Hepatocyte (in vitro differentiated cells): ENCODE measurements around the gene TDRD3. TPM values are rescaled to one million over a fixed set of nuclear protein-coding genes. Genes with fewer than 3 reads are reported as not detected.

Source experiments
- DNase-seq: peaks from one replicate; pipeline ENCODE4 v3.0.0-alpha.2; 2016; ENCODE audit warnings: low spot score
- H2AFZ ChIP-seq: fragments of 200-600 bp; sonication (generic); 2 replicates; pipeline ENCODE4 v1.6.0; 2016; ENCODE audit warnings: antibody characterized with exemption, mild to moderate bottlenecking
- H3K27ac ChIP-seq: fragments of 200-600 bp; sonication (generic); 2 replicates; pipeline ENCODE4 v1.5.1; 2016; ENCODE audit warnings: mild to moderate bottlenecking
- H3K27me3 ChIP-seq: fragments of 200-600 bp; sonication (generic); 2 replicates; pipeline ENCODE4 v1.6.1; 2016
- H3K36me3 ChIP-seq: fragments of 200-600 bp; sonication (generic); replicated peaks from 2 replicates; pipeline ENCODE4 v1.5.1; 2016; ENCODE audit warnings: low read depth; ENCODE audit not compliant: insufficient read depth
- H3K4me1 ChIP-seq: fragments of 200-600 bp; sonication (generic); 2 replicates; pipeline ENCODE4 v1.5.1; 2016; ENCODE audit warnings: mild to moderate bottlenecking, moderate library complexity; ENCODE audit not compliant: insufficient read depth
- H3K4me2 ChIP-seq: fragments of 200-600 bp; sonication (generic); 2 replicates; pipeline ENCODE4 v1.6.0; 2016
- H3K4me3 ChIP-seq: fragments of 200-600 bp; sonication (generic); 2 replicates; pipeline ENCODE4 v1.5.1; 2016; ENCODE audit warnings: mild to moderate bottlenecking
- H3K79me2 ChIP-seq: fragments of 200-600 bp; sonication (generic); 2 replicates; pipeline ENCODE4 v1.6.0; 2017; ENCODE audit warnings: mild to moderate bottlenecking
- H3K9me2 ChIP-seq: fragments of 200-600 bp; sonication (generic); replicated peaks from 2 replicates; pipeline ENCODE4 v1.6.0; 2017; ENCODE audit warnings: mild to moderate bottlenecking; ENCODE audit not compliant: insufficient read depth
- H3K9me3 ChIP-seq: fragments of 200-600 bp; sonication (generic); 2 replicates; pipeline ENCODE4 v1.5.1; 2016; ENCODE audit warnings: low read depth, mild to moderate bottlenecking
- H4K20me1 ChIP-seq: fragments of 200-600 bp; sonication (generic); 2 replicates; pipeline ENCODE4 v1.6.0; 2016; ENCODE audit warnings: mild to moderate bottlenecking; ENCODE audit not compliant: insufficient read depth, poor library complexity, severe bottlenecking
- EZH2 ChIP-seq: fragments of 200-600 bp; sonication (generic); IDR thresholded peaks from 2 replicates; pipeline ENCODE4 v1.6.1; 2016; ENCODE audit warnings: antibody characterized with exemption, mild to moderate bottlenecking, borderline replicate concordance
- EZH2phosphoT487 ChIP-seq: fragments of 200-600 bp; sonication (generic); IDR thresholded peaks from one replicate; pipeline ENCODE4 v1.6.1; 2018; ENCODE audit warnings: antibody characterized with exemption, mild to moderate bottlenecking, low read depth, moderate library complexity; ENCODE audit not compliant: unreplicated experiment, severe bottlenecking
- WGBS: methylation state at CpG from one replicate; pipeline ENCODE4 v1.1.6; 2016; ENCODE audit warnings: low lambda C conversion rate; ENCODE audit errors: missing lambda C conversion rate; 5-methylcytosine and 5-hydroxymethylcytosine counted together
- polyA plus RNA-seq: library from polyadenylated mRNA; unstranded; fragments of >200 nt; fragmentation: Nextera tagmentation; extraction: Ambion mirVana; gene quantifications from 2 replicates; pipeline ENCODE4 v1.2.1, GENCODE V29; 2016
- total RNA-seq: library from RNA; depleted of rRNA; stranded (reverse); fragments of >200 nt; gene quantifications from 2 replicates; pipeline ENCODE4 v1.2.3, GENCODE V29; 2014
- TF ChIP-seq, protein P1 (sequence below): fragments of 200-600 bp; sonication (generic); IDR thresholded peaks from 2 replicates; pipeline ENCODE4 v1.5.1; 2016; ENCODE audit warnings: antibody characterized with exemption, mild to moderate bottlenecking; ENCODE audit not compliant: poor library complexity

Gene TDRD3
- total and polyA plus RNA-seq, 2 experiments from 2014 or later, result 5.3 to 16.8 TPM

DNA sequence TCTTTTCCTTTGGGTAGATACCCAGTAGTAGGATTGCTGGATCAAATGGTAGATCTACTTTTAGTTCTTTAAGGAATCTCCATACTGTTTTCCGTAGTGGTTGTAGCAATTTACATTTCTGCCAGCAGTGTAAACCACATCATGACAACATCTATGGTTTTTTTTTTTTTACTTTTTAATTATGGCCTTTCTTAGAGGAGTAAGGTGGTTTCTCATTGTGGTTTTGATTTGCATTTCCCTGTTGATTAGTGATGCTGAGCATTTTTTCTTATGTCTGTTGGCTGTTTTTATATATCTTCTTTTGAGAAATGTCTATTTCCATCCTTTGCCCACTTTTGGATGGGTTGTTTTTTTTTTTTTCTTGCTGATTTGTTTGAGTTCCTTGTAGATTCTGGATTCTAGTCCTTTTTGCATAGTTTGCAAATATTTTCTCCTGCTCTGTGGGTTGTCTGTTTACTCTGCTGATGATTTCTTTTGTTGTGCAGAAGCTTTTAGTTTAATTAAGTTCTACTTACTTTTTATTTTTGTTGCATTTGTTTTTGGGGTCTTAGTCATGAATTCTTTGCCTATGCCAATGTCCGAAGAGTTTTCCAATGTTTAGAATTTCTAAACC lies 38.8 kb downstream of the TDRD3 start:
- no peak for DNase-seq
- Histone ChIP-seq H3K79me2 (peaks cover 3% of the 10 kb centered on the region), H2AFZ (no peak overlapping the region), H3K9me3 (no peaks in the 10 kb centered on the region), H4K20me1 (no peaks in the 10 kb centered on the region), H3K36me3 (no peaks in the 10 kb centered on the region), H3K27ac (no peak overlapping the region), H3K4me3 (no peak overlapping the region), H3K4me2 (no peak overlapping the region), H3K4me1 (no peaks in the 10 kb centered on the region), H3K9me2 (no peaks in the 10 kb centered on the region), H3K27me3 (no peaks in the 10 kb centered on the region)
- WGBS, result 94% methylated on average over 2 of the region's 2 CpGs
- TF ChIP-seq, protein P1, sequence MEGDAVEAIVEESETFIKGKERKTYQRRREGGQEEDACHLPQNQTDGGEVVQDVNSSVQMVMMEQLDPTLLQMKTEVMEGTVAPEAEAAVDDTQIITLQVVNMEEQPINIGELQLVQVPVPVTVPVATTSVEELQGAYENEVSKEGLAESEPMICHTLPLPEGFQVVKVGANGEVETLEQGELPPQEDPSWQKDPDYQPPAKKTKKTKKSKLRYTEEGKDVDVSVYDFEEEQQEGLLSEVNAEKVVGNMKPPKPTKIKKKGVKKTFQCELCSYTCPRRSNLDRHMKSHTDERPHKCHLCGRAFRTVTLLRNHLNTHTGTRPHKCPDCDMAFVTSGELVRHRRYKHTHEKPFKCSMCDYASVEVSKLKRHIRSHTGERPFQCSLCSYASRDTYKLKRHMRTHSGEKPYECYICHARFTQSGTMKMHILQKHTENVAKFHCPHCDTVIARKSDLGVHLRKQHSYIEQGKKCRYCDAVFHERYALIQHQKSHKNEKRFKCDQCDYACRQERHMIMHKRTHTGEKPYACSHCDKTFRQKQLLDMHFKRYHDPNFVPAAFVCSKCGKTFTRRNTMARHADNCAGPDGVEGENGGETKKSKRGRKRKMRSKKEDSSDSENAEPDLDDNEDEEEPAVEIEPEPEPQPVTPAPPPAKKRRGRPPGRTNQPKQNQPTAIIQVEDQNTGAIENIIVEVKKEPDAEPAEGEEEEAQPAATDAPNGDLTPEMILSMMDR, result no peak
- TF ChIP-seq EZH2, result no peak

DNA sequence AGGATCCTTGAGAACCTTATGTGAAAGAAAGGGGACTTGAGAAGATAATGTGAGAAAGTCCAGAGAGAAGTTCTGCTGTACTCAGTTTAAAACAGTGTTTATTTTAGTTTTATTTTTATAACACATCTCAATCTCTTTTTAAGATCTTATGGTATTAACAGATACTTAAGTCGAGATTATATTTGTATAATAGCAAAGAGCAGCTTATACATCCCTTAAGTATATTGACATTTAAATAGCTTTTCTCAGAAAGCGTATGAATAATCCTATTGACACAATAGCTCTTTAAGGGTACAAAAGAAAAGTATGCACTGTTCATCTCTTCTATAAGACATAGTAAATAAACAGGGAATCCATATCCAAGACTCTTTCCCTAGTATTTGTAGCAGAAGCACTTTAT lies 42.2 kb downstream of the TDRD3 start:
- H3K4me3 ChIP-seq, result no peak overlapping the region
- H3K9me2 ChIP-seq, result no peaks in the 10 kb centered on the region
- H3K4me2 ChIP-seq, result no peak overlapping the region
- H4K20me1 ChIP-seq, result no peaks in the 10 kb centered on the region
- H3K79me2 ChIP-seq, result peaks cover 3% of the 10 kb centered on the region
- no peaks in the 10 kb centered on the region for H3K9me3 ChIP-seq
- TF ChIP-seq, protein P1, result no peak
- TF ChIP-seq EZH2, result no peak
- TF ChIP-seq EZH2phosphoT487, result no peak
- H3K4me1 ChIP-seq, result no peaks in the 10 kb centered on the region
- H2AFZ ChIP-seq, result no peak overlapping the region
- no peak overlapping the region for H3K27ac ChIP-seq
- H3K27me3 ChIP-seq, result no peaks in the 10 kb centered on the region
- no peaks in the 10 kb centered on the region for H3K36me3 ChIP-seq
- 55% methylated on average over 2 of the region's 2 CpGs for WGBS
- no peak for DNase-seq

DNA sequence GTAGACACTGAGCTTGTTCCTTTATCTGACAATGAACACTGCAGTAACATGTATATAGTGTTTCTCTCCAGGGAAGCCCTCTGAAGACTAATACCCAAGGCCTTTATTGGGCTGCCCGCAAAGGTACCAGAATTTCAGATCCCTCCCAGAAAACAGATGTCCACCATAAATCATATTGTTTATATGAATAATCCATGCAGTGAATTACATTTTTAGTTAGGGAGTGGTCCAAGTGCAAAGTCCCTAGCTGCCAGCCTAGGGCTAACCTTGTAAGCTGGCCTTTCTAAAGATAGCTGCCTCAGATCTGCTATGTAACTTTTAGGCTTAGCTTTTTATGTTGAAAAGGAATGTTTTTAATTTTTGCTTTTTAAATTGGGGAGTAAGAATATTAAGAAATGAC lies 44.7 kb downstream of the TDRD3 start:
- Histone ChIP-seq H3K79me2 (peaks cover 3% of the 10 kb centered on the region), H3K4me3 (no peak overlapping the region), H3K9me2 (no peaks in the 10 kb centered on the region), H3K4me1 (no peaks in the 10 kb centered on the region), H4K20me1 (no peaks in the 10 kb centered on the region), H3K4me2 (no peak overlapping the region), H3K27me3 (no peaks in the 10 kb centered on the region), H2AFZ (no peak overlapping the region), H3K27ac (no peak overlapping the region), H3K36me3 (no peaks in the 10 kb centered on the region), H3K9me3 (no peaks in the 10 kb centered on the region)
- TF ChIP-seq, protein P1, result no peak
- TF ChIP-seq EZH2 (no peak), EZH2phosphoT487 (no peak)
- WGBS, result 80% methylated on average over 1 of the region's 1 CpG
- DNase-seq, result no peak
